ENCODE data around the gene SLC10A4.

DNA sequence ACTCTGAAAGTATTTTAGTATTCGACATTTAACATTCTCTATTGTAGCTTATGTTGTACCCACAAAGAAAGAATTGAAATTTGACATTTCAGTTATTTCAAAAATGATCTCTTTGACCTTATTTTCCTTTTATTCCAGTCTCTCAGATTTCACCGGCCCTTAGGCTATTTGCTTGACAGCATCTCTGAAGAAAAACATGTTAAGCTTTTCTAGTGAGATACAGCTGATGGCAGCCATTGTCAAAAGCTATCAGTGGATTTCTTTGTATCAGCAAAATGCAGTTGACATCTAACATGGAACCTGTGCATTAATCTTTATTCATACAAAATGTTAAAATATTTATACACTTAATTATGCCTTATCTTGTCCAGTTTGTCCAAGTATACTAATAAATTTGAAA lies 23.6 kb downstream of the SLC10A4 start:
- TF ChIP-seq, protein P1, sequence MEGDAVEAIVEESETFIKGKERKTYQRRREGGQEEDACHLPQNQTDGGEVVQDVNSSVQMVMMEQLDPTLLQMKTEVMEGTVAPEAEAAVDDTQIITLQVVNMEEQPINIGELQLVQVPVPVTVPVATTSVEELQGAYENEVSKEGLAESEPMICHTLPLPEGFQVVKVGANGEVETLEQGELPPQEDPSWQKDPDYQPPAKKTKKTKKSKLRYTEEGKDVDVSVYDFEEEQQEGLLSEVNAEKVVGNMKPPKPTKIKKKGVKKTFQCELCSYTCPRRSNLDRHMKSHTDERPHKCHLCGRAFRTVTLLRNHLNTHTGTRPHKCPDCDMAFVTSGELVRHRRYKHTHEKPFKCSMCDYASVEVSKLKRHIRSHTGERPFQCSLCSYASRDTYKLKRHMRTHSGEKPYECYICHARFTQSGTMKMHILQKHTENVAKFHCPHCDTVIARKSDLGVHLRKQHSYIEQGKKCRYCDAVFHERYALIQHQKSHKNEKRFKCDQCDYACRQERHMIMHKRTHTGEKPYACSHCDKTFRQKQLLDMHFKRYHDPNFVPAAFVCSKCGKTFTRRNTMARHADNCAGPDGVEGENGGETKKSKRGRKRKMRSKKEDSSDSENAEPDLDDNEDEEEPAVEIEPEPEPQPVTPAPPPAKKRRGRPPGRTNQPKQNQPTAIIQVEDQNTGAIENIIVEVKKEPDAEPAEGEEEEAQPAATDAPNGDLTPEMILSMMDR (IDR thresholded peaks at IDR 0.05; ENCODE audit: insufficient read depth, low read length): no peak
- TF ChIP-seq, protein P2, sequence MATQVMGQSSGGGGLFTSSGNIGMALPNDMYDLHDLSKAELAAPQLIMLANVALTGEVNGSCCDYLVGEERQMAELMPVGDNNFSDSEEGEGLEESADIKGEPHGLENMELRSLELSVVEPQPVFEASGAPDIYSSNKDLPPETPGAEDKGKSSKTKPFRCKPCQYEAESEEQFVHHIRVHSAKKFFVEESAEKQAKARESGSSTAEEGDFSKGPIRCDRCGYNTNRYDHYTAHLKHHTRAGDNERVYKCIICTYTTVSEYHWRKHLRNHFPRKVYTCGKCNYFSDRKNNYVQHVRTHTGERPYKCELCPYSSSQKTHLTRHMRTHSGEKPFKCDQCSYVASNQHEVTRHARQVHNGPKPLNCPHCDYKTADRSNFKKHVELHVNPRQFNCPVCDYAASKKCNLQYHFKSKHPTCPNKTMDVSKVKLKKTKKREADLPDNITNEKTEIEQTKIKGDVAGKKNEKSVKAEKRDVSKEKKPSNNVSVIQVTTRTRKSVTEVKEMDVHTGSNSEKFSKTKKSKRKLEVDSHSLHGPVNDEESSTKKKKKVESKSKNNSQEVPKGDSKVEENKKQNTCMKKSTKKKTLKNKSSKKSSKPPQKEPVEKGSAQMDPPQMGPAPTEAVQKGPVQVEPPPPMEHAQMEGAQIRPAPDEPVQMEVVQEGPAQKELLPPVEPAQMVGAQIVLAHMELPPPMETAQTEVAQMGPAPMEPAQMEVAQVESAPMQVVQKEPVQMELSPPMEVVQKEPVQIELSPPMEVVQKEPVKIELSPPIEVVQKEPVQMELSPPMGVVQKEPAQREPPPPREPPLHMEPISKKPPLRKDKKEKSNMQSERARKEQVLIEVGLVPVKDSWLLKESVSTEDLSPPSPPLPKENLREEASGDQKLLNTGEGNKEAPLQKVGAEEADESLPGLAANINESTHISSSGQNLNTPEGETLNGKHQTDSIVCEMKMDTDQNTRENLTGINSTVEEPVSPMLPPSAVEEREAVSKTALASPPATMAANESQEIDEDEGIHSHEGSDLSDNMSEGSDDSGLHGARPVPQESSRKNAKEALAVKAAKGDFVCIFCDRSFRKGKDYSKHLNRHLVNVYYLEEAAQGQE (IDR thresholded peaks at IDR 0.05; ENCODE audit: insufficient replicate concordance, low read depth): no peak
- TF ChIP-seq GABPA (IDR thresholded peaks at IDR 0.05; ENCODE audit: low read depth): no peak
